Measurements from ENCODE around the gene UBE2F. TPM values are rescaled to one million over a fixed set of nuclear protein-coding genes. Genes with fewer than 3 reads are reported as not detected.

UBE2F gene
- total RNA-seq, 1 experiment from 2014 or later: 62.1 TPM

- H3K27ac ChIP-seq (ENCODE audit: insufficient read length, low read depth, low read length): no peak overlapping the region
- H2BK20ac ChIP-seq (ENCODE audit: low read depth, low read length, poor library complexity, severe bottlenecking): no peak overlapping the region
- no peak overlapping the region for H2BK12ac ChIP-seq (ENCODE audit: insufficient read length, low read depth, low read length)
- H3K56ac ChIP-seq (ENCODE audit: insufficient read length, low read depth, low read length): no peak overlapping the region
- no peak overlapping the region for H4K91ac ChIP-seq (ENCODE audit: insufficient read length, low read depth, low read length)
- H2BK120ac ChIP-seq (ENCODE audit: low read depth, low read length, poor library complexity, severe bottlenecking): no peak overlapping the region
- no peaks in the 10 kb centered on the region for H3K23me2 ChIP-seq (ENCODE audit: insufficient read length, low read depth, low read length, poor library complexity, severe bottlenecking)
- H3K23ac ChIP-seq (ENCODE audit: insufficient read length, low read depth, low read length): no peak overlapping the region
- no peak overlapping the region for H2AK5ac ChIP-seq (ENCODE audit: insufficient read length, low read length)
- Mint-ChIP-seq H3K4me1 (no peaks in the 10 kb centered on the region), H3K4me3 (no peak overlapping the region), H3K9me3 (no peaks in the 10 kb centered on the region), H3K36me3 (ENCODE audit: insufficient read depth in 1 of 3, low read depth in 3 of 3) (peaks cover 0 to 9% (median 0%) of the 10 kb centered on the region in 3 experiments; a peak in 5 of 7 replicates), H3K27me3 (ENCODE audit: low read depth) (no peaks in the 10 kb centered on the region), H3K27ac (no peak overlapping the region)
- no peaks in the 10 kb centered on the region for H4K20me1 ChIP-seq (ENCODE audit: control insufficient read depth, insufficient read depth, insufficient read length)
- H3K4ac ChIP-seq (ENCODE audit: low read depth, low read length): no peak overlapping the region
- H4K5ac ChIP-seq (ENCODE audit: insufficient read length, low read depth, low read length): no peak overlapping the region
- H2BK15ac ChIP-seq (ENCODE audit: low read depth, low read length): no peak overlapping the region
- WGBS (ENCODE audit: extremely low coverage, insufficient read length, low lambda C conversion rate): no CpG with 5 or more reads among the region's 2 CpGs
- DNase-seq: no peak
- H3K4me2 ChIP-seq (ENCODE audit: insufficient read depth, insufficient read length, low read length): no peak overlapping the region
- H3K9ac ChIP-seq (ENCODE audit: extremely low read depth, insufficient read length, low read length): no peak overlapping the region
- H4K8ac ChIP-seq (replicated peaks; ENCODE audit: insufficient read length, low read depth, low read length): no peak overlapping the region
- no peaks in the 10 kb centered on the region for H3K9me3 ChIP-seq (ENCODE audit: control insufficient read depth, low read depth, low read length)
- H3K27me3 ChIP-seq (ENCODE audit: insufficient read depth, low read length): no peaks in the 10 kb centered on the region
- no peak for TF ChIP-seq CTCF (conservative IDR thresholded peaks at IDR 0.05)
- no peaks in the 10 kb centered on the region for H3K4me1 ChIP-seq (ENCODE audit: insufficient read depth, low read length)
- no peak overlapping the region for H2AFZ ChIP-seq (ENCODE audit: low read length)
- H3K14ac ChIP-seq (ENCODE audit: insufficient read depth, low read length): no peak overlapping the region
- H3T11ph ChIP-seq (ENCODE audit: low read length): no peak overlapping the region
- H3K18ac ChIP-seq (ENCODE audit: insufficient read length, low read depth, low read length): no peak overlapping the region
- H2BK5ac ChIP-seq (ENCODE audit: insufficient read length, low read length): no peak overlapping the region
- no peaks in the 10 kb centered on the region for H3K79me2 ChIP-seq (ENCODE audit: insufficient read depth, low read length)
- H3K79me1 ChIP-seq (ENCODE audit: insufficient read depth, low read depth, low read length, poor library complexity, severe bottlenecking): peaks cover 2% of the 10 kb centered on the region
These were observed 42.7 kb downstream of the UBE2F start for GRCh38 chr2:238009563-238009962.

All from H9 (cell line).